GM12873 (cell line): ENCODE data around the gene PSMA2.

Source experiments
- TF ChIP-seq, protein P1 (sequence below): IDR thresholded peaks from 2 replicates; pipeline ENCODE4 v1.5.1; 2012; ENCODE audit warnings: low read depth, mild to moderate bottlenecking, moderate library complexity, low read length, control low read depth; ENCODE audit not compliant: insufficient read depth; ENCODE audit errors: missing control alignments

The PSMA2 gene

DNA sequence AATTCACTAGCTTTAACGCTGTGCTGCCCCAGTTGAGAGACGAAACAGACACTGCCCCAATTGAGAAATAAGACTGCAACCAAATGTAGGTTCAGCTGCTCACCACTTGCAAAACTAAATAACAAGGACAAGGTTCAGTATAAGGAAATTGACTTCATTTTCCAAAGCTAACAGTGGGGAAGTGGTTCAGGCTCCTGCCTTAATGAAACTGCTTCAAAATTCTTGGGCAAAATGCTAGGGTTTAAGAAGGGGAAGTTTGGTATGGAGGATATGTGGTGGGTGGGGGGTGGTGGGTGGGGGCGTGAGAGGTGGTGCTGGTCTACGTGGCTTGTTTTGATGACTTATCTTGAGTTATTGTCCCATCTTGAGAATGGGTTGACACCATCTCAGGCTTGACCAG lies 22.0 kb upstream of the PSMA2 start:
- TF ChIP-seq, protein P1, sequence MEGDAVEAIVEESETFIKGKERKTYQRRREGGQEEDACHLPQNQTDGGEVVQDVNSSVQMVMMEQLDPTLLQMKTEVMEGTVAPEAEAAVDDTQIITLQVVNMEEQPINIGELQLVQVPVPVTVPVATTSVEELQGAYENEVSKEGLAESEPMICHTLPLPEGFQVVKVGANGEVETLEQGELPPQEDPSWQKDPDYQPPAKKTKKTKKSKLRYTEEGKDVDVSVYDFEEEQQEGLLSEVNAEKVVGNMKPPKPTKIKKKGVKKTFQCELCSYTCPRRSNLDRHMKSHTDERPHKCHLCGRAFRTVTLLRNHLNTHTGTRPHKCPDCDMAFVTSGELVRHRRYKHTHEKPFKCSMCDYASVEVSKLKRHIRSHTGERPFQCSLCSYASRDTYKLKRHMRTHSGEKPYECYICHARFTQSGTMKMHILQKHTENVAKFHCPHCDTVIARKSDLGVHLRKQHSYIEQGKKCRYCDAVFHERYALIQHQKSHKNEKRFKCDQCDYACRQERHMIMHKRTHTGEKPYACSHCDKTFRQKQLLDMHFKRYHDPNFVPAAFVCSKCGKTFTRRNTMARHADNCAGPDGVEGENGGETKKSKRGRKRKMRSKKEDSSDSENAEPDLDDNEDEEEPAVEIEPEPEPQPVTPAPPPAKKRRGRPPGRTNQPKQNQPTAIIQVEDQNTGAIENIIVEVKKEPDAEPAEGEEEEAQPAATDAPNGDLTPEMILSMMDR, result no peak

DNA sequence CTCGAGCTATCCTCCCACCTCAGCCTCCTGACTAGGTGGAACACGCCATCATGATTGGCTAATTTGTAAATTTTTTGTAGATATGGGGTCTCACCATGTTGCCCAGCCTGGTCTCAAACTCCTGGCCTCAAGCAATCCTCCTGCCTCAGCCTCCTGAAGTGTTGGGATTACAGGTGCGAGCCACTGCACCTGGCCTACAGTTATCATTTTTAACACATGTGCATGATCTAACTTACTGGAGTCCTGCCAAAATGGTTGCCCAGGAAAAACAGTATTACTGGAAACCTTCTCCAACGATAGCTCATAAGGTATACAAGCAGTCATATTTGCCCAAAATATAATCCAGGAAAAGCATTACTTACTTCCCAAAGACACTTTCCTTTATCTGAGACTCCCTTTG lies 20.4 kb upstream of the PSMA2 start:
- TF ChIP-seq, protein P1, result no peak

DNA sequence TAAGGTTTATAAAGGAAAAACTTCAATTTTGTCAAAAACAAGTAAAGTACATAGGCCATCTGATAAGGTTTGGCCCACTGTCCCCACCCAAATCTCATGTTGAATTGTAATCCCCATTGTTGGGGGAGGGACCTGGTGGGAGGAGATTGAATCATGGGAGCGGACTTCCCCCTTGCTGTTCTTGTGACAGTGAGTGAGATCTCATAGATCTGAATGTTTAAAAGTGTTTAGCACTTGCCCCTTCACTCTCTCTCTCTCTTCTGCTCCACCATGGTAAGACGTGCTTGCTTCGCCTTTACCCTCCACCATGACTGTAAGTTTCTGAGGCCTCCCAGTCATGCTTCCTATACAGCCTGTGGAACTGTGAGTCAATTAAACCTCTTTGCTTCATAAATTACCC lies 18.4 kb upstream of the PSMA2 start:
- TF ChIP-seq, protein P1, result no peak

DNA sequence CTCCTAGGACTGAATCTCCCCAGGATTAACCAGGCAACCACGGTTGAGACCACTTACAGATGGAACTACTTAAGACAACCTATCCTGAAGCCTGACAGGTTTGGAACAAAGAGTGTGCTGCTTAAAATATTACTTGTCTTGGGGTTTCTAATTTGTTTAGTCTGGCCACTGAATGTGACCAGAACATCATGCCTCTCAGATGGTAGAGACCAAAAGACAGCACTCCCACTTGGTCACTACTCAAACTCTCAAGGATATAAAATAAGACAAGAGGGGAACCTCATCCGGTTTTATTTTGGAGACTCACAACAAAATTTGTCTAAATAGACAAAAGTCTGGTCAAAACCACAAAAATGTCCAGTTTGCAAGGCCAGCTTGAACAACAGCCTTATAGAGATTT lies 15.5 kb upstream of the PSMA2 start:
- TF ChIP-seq, protein P1, result no peak

DNA sequence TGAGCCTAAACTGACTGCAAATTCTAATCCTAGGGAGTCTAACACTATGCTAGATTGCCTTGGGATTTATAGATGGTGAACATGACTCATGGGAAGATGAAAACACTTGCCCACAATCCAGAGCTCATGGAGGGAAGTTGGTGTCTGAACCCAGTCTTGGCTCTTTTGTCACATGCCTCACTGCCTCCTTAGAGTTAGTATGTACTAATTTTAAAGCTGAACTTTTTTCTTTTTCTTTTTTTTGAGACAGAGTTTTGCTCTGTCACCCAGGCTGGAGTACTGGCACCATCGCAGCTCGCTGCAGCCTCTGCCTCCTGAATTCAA lies 14.6 kb upstream of the PSMA2 start:
- TF ChIP-seq, protein P1, result no peak

DNA sequence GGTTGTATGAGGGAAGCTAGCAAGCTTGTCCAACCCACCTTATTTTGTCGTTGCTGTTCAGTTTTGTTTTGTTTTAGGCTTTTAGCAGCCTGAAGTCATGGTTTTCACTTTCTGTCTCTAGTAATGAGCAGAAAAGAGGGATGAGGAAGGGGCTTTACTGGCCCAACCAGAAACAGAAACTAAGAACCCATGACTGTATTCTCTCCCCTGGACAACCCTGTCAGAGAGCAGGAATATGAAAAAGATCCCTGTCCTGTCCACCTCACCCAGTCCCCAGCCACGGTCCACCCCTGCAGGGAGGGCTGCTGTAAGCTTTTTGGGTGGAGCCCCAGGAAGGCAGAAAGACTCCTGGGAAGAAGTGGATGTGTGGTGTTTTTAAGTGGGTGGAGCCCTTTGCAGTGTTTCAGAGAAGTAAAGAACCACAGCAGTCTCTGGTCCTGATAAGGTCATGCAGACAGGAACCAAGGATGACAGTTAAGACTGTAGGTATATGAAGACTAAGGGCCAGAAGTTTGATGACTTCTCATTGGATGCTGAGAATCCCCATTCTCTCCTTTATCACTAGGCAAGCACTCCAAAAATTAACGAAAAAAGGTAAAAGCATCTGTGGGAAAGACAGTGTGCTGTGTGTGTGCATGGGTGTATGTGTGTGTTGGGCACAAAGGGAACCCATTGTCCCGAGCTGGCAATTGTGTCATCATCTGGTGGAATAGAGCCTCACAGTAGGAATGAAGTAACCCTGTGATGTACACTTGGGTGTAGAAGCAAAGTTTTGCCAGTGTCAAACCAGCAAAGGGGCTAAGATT lies 14.1 kb upstream of the PSMA2 start:
- TF ChIP-seq, protein P1, result no peak

DNA sequence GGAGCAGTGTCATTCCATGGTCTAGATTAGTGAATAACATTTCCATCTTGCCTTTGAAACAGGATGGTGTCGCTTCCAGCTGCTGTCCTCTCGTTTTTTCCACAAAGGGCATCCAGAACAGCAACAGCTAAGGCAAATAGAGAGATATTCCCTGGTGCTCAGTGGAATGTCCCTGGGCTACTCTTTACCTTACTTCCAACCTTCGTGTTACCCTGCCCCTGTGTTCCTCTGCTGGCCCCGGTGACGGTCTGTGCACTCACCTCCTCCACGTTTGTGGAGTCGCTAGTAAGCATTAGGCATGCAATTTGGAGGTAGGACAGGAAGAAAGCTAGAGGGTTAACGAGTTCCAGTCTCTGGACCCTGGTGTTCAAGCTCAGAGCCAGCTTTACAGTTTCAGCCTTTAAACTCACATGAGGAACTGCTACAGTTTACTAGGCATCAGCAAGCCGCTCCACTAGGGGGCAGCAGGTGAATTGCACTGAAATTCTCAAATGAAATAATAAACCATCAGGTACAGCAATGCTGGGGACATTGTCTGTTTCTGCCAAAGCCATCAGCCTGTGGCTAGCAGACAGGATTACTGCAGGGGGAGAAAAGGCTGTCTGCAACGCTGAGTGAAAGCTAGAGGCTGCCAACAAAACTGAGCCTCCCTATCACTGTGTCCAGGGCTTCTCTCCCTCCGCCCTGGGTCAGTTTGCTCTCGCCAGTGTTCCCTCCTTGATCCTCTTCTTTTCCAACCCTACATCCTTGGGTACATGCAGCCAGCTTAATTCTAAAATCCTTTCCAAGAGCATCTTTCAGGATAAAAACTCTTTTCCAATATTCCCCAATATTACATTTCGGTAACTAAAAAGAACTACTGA lies 9.2 kb upstream of the PSMA2 start:
- TF ChIP-seq, protein P1, result peak; percentile 92
